K562 (cell line): ENCODE data around the gene ARHGAP12. TPM values are rescaled to one million over a fixed set of nuclear protein-coding genes. Genes with fewer than 3 reads are reported as not detected.

Experiments
- E4F1 ChIP-seq: fragments of 250-450 bp; sonication (Bioruptor Pico); IDR thresholded peaks from 2 replicates; pipeline ENCODE4 v1.5.0; 2021; ENCODE audit warnings: mild to moderate bottlenecking, borderline replicate concordance
- PRMT5 ChIP-seq: sonication (generic); formaldehyde crosslinking; IDR thresholded peaks from 2 replicates; pipeline ENCODE4 v1.5.0; 2020; ENCODE audit warnings: missing genetic modification reagents
- SMARCB1 ChIP-seq: IDR thresholded peaks from 2 replicates; pipeline ENCODE4 v1.6.1; 2011; ENCODE audit warnings: improper control_type of control experiment, low read depth; ENCODE audit not compliant: insufficient read length
- TCFL5 ChIP-seq: fragments of 250-450 bp; sonication (Bioruptor Pico); conservative IDR thresholded peaks from 2 replicates; pipeline ENCODE4 v1.6.1; 2021; ENCODE audit warnings: mild to moderate bottlenecking, moderate library complexity, matching md5 sums
- ZBTB49 ChIP-seq: sonication (generic); formaldehyde crosslinking; IDR thresholded peaks from 2 replicates; pipeline ENCODE4 v1.8.0; 2022; ENCODE audit warnings: missing genetic modification reagents, mild to moderate bottlenecking, borderline replicate concordance
- ZBTB9 ChIP-seq: fragments of 450-650 bp; formaldehyde crosslinking; IDR thresholded peaks from 2 replicates; pipeline ENCODE4 v1.4.0; 2020; ENCODE audit warnings: mild to moderate bottlenecking, moderate library complexity
- polyA plus RNA-seq, 8 experiments: library from polyadenylated mRNA; depleted of rRNA in 4 of 8; stranded (reverse) in 5 of 8; unstranded in 3 of 8; fragments of >200 nt; fragmentation: Nextera tagmentation in 2 of 8; fragmentation: Illumina TruSeq in 1 of 8; extraction: Ambion mirVana in 2 of 8; extraction: Trizol in 1 of 8; gene quantifications; 2 replicates each; pipeline versions ENCODE4 v1.2.1 to v1.2.3, GENCODE V29; 2011 to 2014; ENCODE audit warnings: inconsistent platforms in 1 of 8, missing spikeins in 1 of 8
- total RNA-seq, 7 experiments: library from RNA; depleted of rRNA in 6 of 7; stranded (reverse); fragments of >200 nt in 6 of 7; fragmentation: Illumina TruSeq in 2 of 7; extraction: Trizol in 2 of 7; gene quantifications; 2 replicates each; pipeline versions ENCODE4 v1.2.1 to v1.2.3, GENCODE V29; 2011 to 2021; ENCODE audit warnings: low replicate concordance in 1 of 7

ARHGAP12 gene
- total and polyA plus RNA-seq, 9 of the 15 experiments (the other 6 are each of a cell fraction or from before 2014, with no cell fraction given): 4.4 to 18.7 (median 10.1) TPM

GRCh38 chr10:31956200-31956946 is 27.7 kb upstream of the ARHGAP12 start (continued):
- no peak for TF ChIP-seq E4F1 (CRISPR knock-in tag)
- no peak for TF ChIP-seq ZBTB49 (CRISPR knock-in tag)
- TF ChIP-seq PRMT5 (CRISPR knock-in tag): no peak
- no peak for TF ChIP-seq TCFL5 (CRISPR knock-in tag)
- TF ChIP-seq SMARCB1: no peak
- no peak for TF ChIP-seq ZBTB9 (CRISPR knock-in tag)
